GM18526 (cell line): ENCODE data around the gene PPIB.
A peak's percentile ranks its signal among the peaks of the same experiment; 100 is the strongest.

Experiments used
- POLR2A ChIP-seq: IDR thresholded peaks from 3 replicates; pipeline ENCODE4 v1.6.1; 2011; ENCODE audit not compliant: insufficient read length; ENCODE audit errors: extremely low read depth

The PPIB gene

GRCh38 chr15:64164436-64164835 is 1.6 kb upstream of the PPIB start:
- no peak for TF ChIP-seq POLR2A

- TF ChIP-seq POLR2A: no peak
These were observed 989 bp upstream of the PPIB start for GRCh38 chr15:64163659-64164362.

- no peak for TF ChIP-seq POLR2A
These were observed 349 bp downstream of the PPIB start for GRCh38 chr15:64162478-64162868.

- no peak for TF ChIP-seq POLR2A
These were observed 939 bp downstream of the PPIB start for GRCh38 chr15:64161688-64162477.

GRCh38 chr15:64158363-64159134 is 4.3 kb downstream of the PPIB start:
- TF ChIP-seq POLR2A: peak; percentile 21

GRCh38 chr15:64157599-64158125 is 5.2 kb downstream of the PPIB start:
- no peak for TF ChIP-seq POLR2A

- TF ChIP-seq POLR2A: peak; percentile 10
These were observed 6.0 kb downstream of the PPIB start for GRCh38 chr15:64156652-64157331.

GRCh38 chr15:64155802-64156651 is 6.8 kb downstream of the PPIB start:
- TF ChIP-seq POLR2A: no peak

GRCh38 chr15:64153480-64154367 is 9.1 kb downstream of the PPIB start:
- TF ChIP-seq POLR2A: no peak

- TF ChIP-seq POLR2A: peak; percentile 41
These were observed 10.1 kb downstream of the PPIB start for GRCh38 chr15:64152507-64153387.

- TF ChIP-seq POLR2A: peak; percentile 90
These were observed 10.9 kb downstream of the PPIB start, which contains the start of gene SNX22 for GRCh38 chr15:64151727-64152506. SNX22 (plus strand) TSS chr15:64151731; CDS start chr15:64151776, 45 bp downstream.
